ENCODE data around the gene DSE. TPM values are rescaled to one million over a fixed set of nuclear protein-coding genes. Genes with fewer than 3 reads are reported as not detected.

The DSE gene
- 98.5 and 150 TPM in 2 replicates for total RNA-seq

DNA sequence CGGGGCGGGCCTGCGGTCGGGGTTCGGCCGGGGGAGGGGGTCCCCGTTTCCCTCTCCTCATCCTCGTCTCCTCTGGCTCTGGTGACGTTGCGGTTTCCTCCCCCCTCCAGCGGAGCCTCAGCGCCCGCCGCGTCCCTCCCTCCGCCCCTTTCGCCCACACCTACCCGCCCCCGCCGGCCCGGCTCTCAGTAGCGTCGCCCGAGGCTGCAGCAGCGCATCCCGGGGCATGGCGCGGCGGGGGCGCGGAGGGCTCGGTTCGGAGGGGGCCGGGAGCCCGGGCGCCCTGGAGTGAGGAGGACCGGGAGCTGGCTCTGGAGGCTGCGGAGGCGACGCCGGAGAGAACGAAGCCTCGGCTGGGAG lies at the start of gene DSE:
Gene DSE, plus strand, starts transcription at position 188 of the 360 bp plus-strand sequence. CDS start 28,304 bp downstream, outside the sequence.

DNA sequence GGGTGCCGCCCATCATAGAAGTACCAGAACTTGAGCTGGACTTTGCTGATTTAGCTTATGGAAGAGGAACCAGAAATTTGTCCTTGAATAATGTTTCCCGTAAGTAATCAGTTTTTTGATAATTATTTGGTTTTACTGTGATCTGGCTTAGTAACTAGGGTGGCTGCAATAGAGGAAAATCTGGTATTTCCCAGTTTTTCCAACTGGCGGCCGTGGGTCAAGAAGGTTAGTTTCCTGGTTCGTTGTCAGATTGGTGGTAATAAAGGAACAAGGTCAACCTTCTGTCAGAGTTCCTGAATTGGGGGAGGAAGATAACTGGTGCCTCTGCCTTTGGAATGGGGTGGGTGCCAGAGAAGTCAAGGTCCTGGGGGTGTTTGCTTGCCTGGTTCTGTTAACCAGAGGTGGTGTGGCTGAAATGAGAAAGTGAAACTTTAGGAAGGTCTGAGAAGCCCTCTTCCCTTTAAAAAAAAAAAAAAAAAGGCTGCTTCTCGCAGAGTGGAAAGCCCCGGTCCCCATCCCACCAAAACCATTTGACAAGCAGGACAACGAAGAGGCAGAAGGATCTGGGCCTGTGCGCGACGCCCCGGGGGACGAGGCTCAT lies 90.7 kb downstream of the DSE start, which contains the start of gene CALHM6:
Gene CALHM6, plus strand, starts transcription at position 45 of the 601 bp plus-strand sequence. Its CDS starts 555 bp downstream, at position 600.

Other genes starting within 250 kb of the DSE start
- gene COL10A1, start 244.8 kb upstream of the DSE start, total RNA-seq, result 0.08 and 48.8 TPM in 2 replicates
- gene TSPYL4, start 116.9 kb upstream of the DSE start, total RNA-seq, result 3.9 and 4.1 TPM in 2 replicates
- gene TSPYL1, start 91.0 kb upstream of the DSE start, total RNA-seq, result 82.8 and 87.4 TPM in 2 replicates
- gene CALHM6, start 90.4 kb downstream of the DSE start, total RNA-seq, result 0.39 and 2.5 TPM in 2 replicates
- 0.04 TPM in 1 of 2 replicates, not detected in the other for gene CALHM5, start 140.7 kb downstream of the DSE start, total RNA-seq
- gene TRAPPC3L, start 174.7 kb downstream of the DSE start, total RNA-seq, result 0.70 TPM in 1 of 2 replicates, not detected in the other
- gene CALHM4, start 182.8 kb downstream of the DSE start, total RNA-seq, result not detected in 2 replicates
- gene RWDD1, start 200.6 kb downstream of the DSE start, total RNA-seq, result 40.0 and 44.8 TPM in 2 replicates
- gene RSPH4A, start 245.5 kb downstream of the DSE start, total RNA-seq, result 0.16 TPM in 1 of 2 replicates, not detected in the other

All from hair follicular keratinocyte (primary cell).